ENCODE measurements around the gene DCBLD1. TPM values are rescaled to one million over a fixed set of nuclear protein-coding genes. Genes with fewer than 3 reads are reported as not detected.

DCBLD1 gene
- total RNA-seq, 4 donors from 2014 or later, result 2.2 to 19.4 (median 10.7) TPM

- in situ Hi-C loops (cut with MboI; ENCODE audit: low pct_ligation_motif_present in 1 of 4, low pct_unique_long_range_greater_than_20kb in 1 of 4, low sequenced_read_pairs in 3 of 4) (no loop called here), intact Hi-C loops (cut with DNase I; ENCODE audit: low total_unique reads) (no loop called here)
- Histone ChIP-seq H3K36me3 (no peaks in the 10 kb centered on the region), H3K4me1 (peaks cover 0 to 32% (median 21%) of the 10 kb centered on the region in 4 donors), H3K4me3 (no peak overlapping the region), H3K27me3 (no peaks in the 10 kb centered on the region), H3K27ac (no peak overlapping the region), H3K9me3 (no peaks in the 10 kb centered on the region)
- TF ChIP-seq, protein P1, sequence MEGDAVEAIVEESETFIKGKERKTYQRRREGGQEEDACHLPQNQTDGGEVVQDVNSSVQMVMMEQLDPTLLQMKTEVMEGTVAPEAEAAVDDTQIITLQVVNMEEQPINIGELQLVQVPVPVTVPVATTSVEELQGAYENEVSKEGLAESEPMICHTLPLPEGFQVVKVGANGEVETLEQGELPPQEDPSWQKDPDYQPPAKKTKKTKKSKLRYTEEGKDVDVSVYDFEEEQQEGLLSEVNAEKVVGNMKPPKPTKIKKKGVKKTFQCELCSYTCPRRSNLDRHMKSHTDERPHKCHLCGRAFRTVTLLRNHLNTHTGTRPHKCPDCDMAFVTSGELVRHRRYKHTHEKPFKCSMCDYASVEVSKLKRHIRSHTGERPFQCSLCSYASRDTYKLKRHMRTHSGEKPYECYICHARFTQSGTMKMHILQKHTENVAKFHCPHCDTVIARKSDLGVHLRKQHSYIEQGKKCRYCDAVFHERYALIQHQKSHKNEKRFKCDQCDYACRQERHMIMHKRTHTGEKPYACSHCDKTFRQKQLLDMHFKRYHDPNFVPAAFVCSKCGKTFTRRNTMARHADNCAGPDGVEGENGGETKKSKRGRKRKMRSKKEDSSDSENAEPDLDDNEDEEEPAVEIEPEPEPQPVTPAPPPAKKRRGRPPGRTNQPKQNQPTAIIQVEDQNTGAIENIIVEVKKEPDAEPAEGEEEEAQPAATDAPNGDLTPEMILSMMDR (IDR thresholded peaks at IDR 0.05), result no peak
- TF ChIP-seq POLR2AphosphoS5 (IDR thresholded peaks at IDR 0.05) (no peak), EP300 (IDR thresholded peaks at IDR 0.05; ENCODE audit: low read depth) (no peak), POLR2A (IDR thresholded peaks at IDR 0.05) (no peak)
- WGBS, 2 donors (ENCODE audit: low coverage in 1 of 2), result 94 to 100% methylated on average over 2 of the region's 2 CpGs
- no peak for DNase-seq
These were observed 11.0 kb downstream of the DCBLD1 start for GRCh38 chr6:117493470-117493869.

GRCh38 chr6:117494283-117494682, 11.8 kb downstream of the DCBLD1 start:
- TF ChIP-seq, protein P1 (IDR thresholded peaks at IDR 0.05), result no peak
- TF ChIP-seq POLR2AphosphoS5 (IDR thresholded peaks at IDR 0.05) (no peak), EP300 (IDR thresholded peaks at IDR 0.05; ENCODE audit: low read depth) (no peak), POLR2A (IDR thresholded peaks at IDR 0.05) (no peak)
- 67 to 95% methylated on average over 2 of the region's 2 CpGs for WGBS, 2 donors (ENCODE audit: low coverage in 1 of 2)
- H3K27me3 ChIP-seq, result no peaks in the 10 kb centered on the region
- H3K9me3 ChIP-seq, result no peaks in the 10 kb centered on the region
- H3K4me3 ChIP-seq, result no peak overlapping the region
- no peak for DNase-seq
- no peaks in the 10 kb centered on the region for H3K36me3 ChIP-seq
- in situ Hi-C loops (cut with MboI; ENCODE audit: low pct_ligation_motif_present in 1 of 4, low pct_unique_long_range_greater_than_20kb in 1 of 4, low sequenced_read_pairs in 3 of 4), result no loop called here
- peak overlapping the region; percentile 28 to 37 (median 34) for H3K27ac ChIP-seq
- peaks cover 0 to 36% (median 21%) of the 10 kb centered on the region in 4 donors for H3K4me1 ChIP-seq
- intact Hi-C loops (cut with DNase I; ENCODE audit: low total_unique reads), result no loop called here

DNA sequence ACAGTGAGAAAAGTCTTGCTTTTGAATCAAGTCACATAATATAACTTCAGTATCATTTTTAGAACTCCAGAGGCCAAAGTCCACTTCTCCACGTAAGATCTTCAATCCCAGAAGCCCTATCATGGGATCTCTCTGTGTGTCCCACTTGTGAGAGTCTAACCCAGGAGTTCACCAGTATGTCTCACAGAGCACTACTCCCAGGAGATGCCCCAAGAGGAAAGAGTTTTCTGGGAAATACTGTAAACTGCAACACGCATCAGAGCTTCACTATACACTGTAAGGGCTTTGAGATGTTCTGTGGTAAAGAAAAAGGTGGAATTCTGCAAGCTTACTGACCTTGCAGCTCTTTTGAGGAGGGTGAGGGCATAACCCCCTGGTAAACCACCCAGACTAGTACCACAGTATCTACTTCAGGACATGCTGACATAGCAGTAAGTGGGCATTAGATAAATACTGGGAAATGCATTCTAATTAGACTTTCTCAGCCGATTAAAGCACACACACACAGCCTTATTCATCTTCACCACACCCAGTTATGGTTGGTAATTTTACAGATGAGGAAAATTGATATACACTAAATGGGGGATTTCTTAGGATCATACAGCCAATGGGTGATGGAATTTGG, 12.3 kb downstream of the DCBLD1 start:
- no peak for DNase-seq
- Histone ChIP-seq H3K4me1 (peaks cover 0 to 36% (median 21%) of the 10 kb centered on the region in 4 donors), H3K27ac (peak overlapping the region; percentile 28 to 37 (median 34)), H3K4me3 (no peak overlapping the region), H3K27me3 (no peaks in the 10 kb centered on the region), H3K36me3 (no peaks in the 10 kb centered on the region), H3K9me3 (no peaks in the 10 kb centered on the region)
- intact Hi-C loops (cut with DNase I; ENCODE audit: low total_unique reads), result no loop called here
- in situ Hi-C loops (cut with MboI; ENCODE audit: low pct_ligation_motif_present in 1 of 4, low pct_unique_long_range_greater_than_20kb in 1 of 4, low sequenced_read_pairs in 3 of 4), result no loop called here
- WGBS, 2 donors (ENCODE audit: low coverage in 1 of 2), result 53 to 59% methylated on average over 2 to 3 of the region's 3 CpGs
- TF ChIP-seq POLR2A (IDR thresholded peaks at IDR 0.05), result no peak
- TF ChIP-seq, protein P1 (IDR thresholded peaks at IDR 0.05), result no peak
- TF ChIP-seq EP300 (IDR thresholded peaks at IDR 0.05; ENCODE audit: low read depth), result no peak
- no peak for TF ChIP-seq POLR2AphosphoS5 (IDR thresholded peaks at IDR 0.05)

GRCh38 chr6:117495425-117495824, 13.0 kb downstream of the DCBLD1 start:
- intact Hi-C loops (cut with DNase I; ENCODE audit: low total_unique reads), result no loop called here
- H3K27ac ChIP-seq, result no peak overlapping the region

More at GRCh38 chr6:117495425-117495824, 13.0 kb downstream of the DCBLD1 start:
- no peak for TF ChIP-seq EP300 (IDR thresholded peaks at IDR 0.05; ENCODE audit: low read depth)
- TF ChIP-seq, protein P1 (IDR thresholded peaks at IDR 0.05), result no peak
- no peak for TF ChIP-seq POLR2AphosphoS5 (IDR thresholded peaks at IDR 0.05)
- no peak for TF ChIP-seq POLR2A (IDR thresholded peaks at IDR 0.05)
- DNase-seq, result no peak
- no peak overlapping the region for H3K4me3 ChIP-seq
- H3K27me3 ChIP-seq, result no peaks in the 10 kb centered on the region
- in situ Hi-C loops (cut with MboI; ENCODE audit: low pct_ligation_motif_present in 1 of 4, low pct_unique_long_range_greater_than_20kb in 1 of 4, low sequenced_read_pairs in 3 of 4), result no loop called here
- no peaks in the 10 kb centered on the region for H3K36me3 ChIP-seq
- peaks cover 0 to 36% (median 21%) of the 10 kb centered on the region in 4 donors for H3K4me1 ChIP-seq
- no peaks in the 10 kb centered on the region for H3K9me3 ChIP-seq
